GM23338 (cell line): Measurements from ENCODE around the gene TUBA8. TPM values are rescaled to one million over a fixed set of nuclear protein-coding genes. Genes with fewer than 3 reads are reported as not detected.

ENCODE experiments used
- ATAC-seq: fragments of 200-7000 bp; cut with Tn5 transposase; 3 replicates; pipeline ENCODE4 v1.9.1; 2020
- DNase-seq: peaks from one replicate; pipeline ENCODE4 v3.0.0-alpha.2; 2015; ENCODE audit warnings: low spot score
- H2AFZ ChIP-seq: fragments of 200-600 bp; sonication (generic); 2 replicates; pipeline ENCODE4 v1.8.0; 2016; ENCODE audit warnings: antibody characterized with exemption, mild to moderate bottlenecking, moderate library complexity
- H3F3A ChIP-seq: fragments of 200-600 bp; sonication (generic); replicated peaks from 2 replicates; pipeline ENCODE4 v1.8.0; 2017; ENCODE audit warnings: antibody characterized with exemption, mixed run types, low read depth
- H3K27ac ChIP-seq: fragments of 200-600 bp; sonication (generic); 2 replicates; pipeline ENCODE4 v1.6.1; 2016; ENCODE audit warnings: low read depth
- H3K27me3 ChIP-seq: fragments of 200-600 bp; sonication (generic); 2 replicates; pipeline ENCODE4 v1.8.0; 2016; ENCODE audit warnings: mild to moderate bottlenecking, mixed run types, moderate library complexity; ENCODE audit not compliant: insufficient read depth
- H3K36me3 ChIP-seq: fragments of 200-600 bp; sonication (generic); 2 replicates; pipeline ENCODE4 v1.8.0; 2016; ENCODE audit warnings: mild to moderate bottlenecking; ENCODE audit not compliant: insufficient read depth
- H3K4me1 ChIP-seq: fragments of 200-600 bp; sonication (generic); 2 replicates; pipeline ENCODE4 v1.8.0; 2016; ENCODE audit warnings: mild to moderate bottlenecking, moderate library complexity; ENCODE audit not compliant: insufficient read depth
- H3K4me2 ChIP-seq: fragments of 200-600 bp; sonication (generic); 2 replicates; pipeline ENCODE4 v1.7.1; 2017; ENCODE audit warnings: mixed run types
- H3K4me3 ChIP-seq: fragments of 200-600 bp; sonication (generic); 2 replicates; pipeline ENCODE4 v1.6.1; 2016; ENCODE audit warnings: mixed run types
- H3K79me2 ChIP-seq: fragments of 200-600 bp; sonication (generic); replicated peaks from 2 replicates; pipeline ENCODE4 v1.8.0; 2017; ENCODE audit warnings: mild to moderate bottlenecking; ENCODE audit not compliant: insufficient read depth
- H3K9me2 ChIP-seq: fragments of 200-600 bp; sonication (generic); 2 replicates; pipeline ENCODE4 v1.8.0; 2017; ENCODE audit not compliant: insufficient read depth
- H4K20me1 ChIP-seq: fragments of 200-600 bp; sonication (generic); replicated peaks from 2 replicates; pipeline ENCODE4 v1.8.0; 2017; ENCODE audit warnings: mild to moderate bottlenecking; ENCODE audit not compliant: insufficient read depth
- H3K27ac Mint-ChIP-seq: 2 replicates; pipeline ENCODE4 v1.8.0; 2020; ENCODE audit warnings: inconsistent platforms, mild to moderate bottlenecking, moderate library complexity, mixed read lengths
- H3K27me3 Mint-ChIP-seq: 3 replicates; pipeline ENCODE4 v1.8.0; 2022; ENCODE audit warnings: low read depth, mild to moderate bottlenecking, moderate library complexity, mixed read lengths, inconsistent platforms; ENCODE audit not compliant: insufficient read depth, poor library complexity
- H3K36me3 Mint-ChIP-seq: 3 replicates; pipeline ENCODE4 v1.8.0; 2021; ENCODE audit warnings: low read depth, mild to moderate bottlenecking, inconsistent platforms, moderate library complexity, mixed read lengths
- H3K4me1 Mint-ChIP-seq: 3 replicates; pipeline ENCODE4 v1.8.0; 2020; ENCODE audit warnings: mild to moderate bottlenecking, inconsistent platforms, mixed read lengths
- H3K4me3 Mint-ChIP-seq: 3 replicates; pipeline ENCODE4 v1.8.0; 2021; ENCODE audit warnings: moderate library complexity, mild to moderate bottlenecking, inconsistent platforms, mixed read lengths
- H3K9me3 Mint-ChIP-seq: 3 replicates; pipeline ENCODE4 v1.8.0; 2020; ENCODE audit warnings: moderate library complexity, mild to moderate bottlenecking, inconsistent platforms, mixed read lengths
- CREB1 ChIP-seq: fragments of 250-450 bp; sonication (Bioruptor Pico); IDR thresholded peaks from 2 replicates; pipeline ENCODE4 v1.5.0; 2020; ENCODE audit warnings: low read depth, mild to moderate bottlenecking, moderate library complexity
- CTCF ChIP-seq, 2 experiments: fragments of 200-600 bp in 1 of 2; sonication (generic) in 1 of 2; conservative IDR thresholded peaks; 2 replicates each; pipeline versions ENCODE4 v1.5.1 to v1.6.1; 2016 to 2017; ENCODE audit warnings: antibody characterized with exemption in 2 of 2, low read depth in 2 of 2, mild to moderate bottlenecking in 2 of 2, moderate library complexity in 1 of 2
- EZH2 ChIP-seq: fragments of 200-600 bp; sonication (generic); IDR thresholded peaks from one replicate; pipeline ENCODE4 v1.8.0; 2017; ENCODE audit warnings: antibody characterized with exemption, mild to moderate bottlenecking, low read depth; ENCODE audit not compliant: unreplicated experiment
- EZH2phosphoT487 ChIP-seq: fragments of 200-600 bp; sonication (generic); IDR thresholded peaks from one replicate; pipeline ENCODE4 v1.8.1; 2018; ENCODE audit warnings: antibody characterized with exemption; ENCODE audit not compliant: unreplicated experiment
- JUNB ChIP-seq: IDR thresholded peaks from one replicate; pipeline ENCODE4 v1.6.1; 2016; ENCODE audit warnings: antibody characterized with exemption; ENCODE audit not compliant: unreplicated experiment
- NANOG ChIP-seq: IDR thresholded peaks from 2 replicates; pipeline ENCODE4 v1.6.1; 2016; ENCODE audit warnings: antibody characterized with exemption, borderline replicate concordance
- POLR2AphosphoS5 ChIP-seq: IDR thresholded peaks from 2 replicates; pipeline ENCODE4 v1.6.1; 2016; ENCODE audit warnings: antibody characterized with exemption, low read depth
- STAT1 ChIP-seq: IDR thresholded peaks from one replicate; pipeline ENCODE4 v1.6.1; 2016; ENCODE audit warnings: antibody characterized with exemption; ENCODE audit not compliant: unreplicated experiment
- ZNF114 ChIP-seq: fragments of 250-450 bp; sonication (Bioruptor Pico); IDR thresholded peaks from 2 replicates; pipeline ENCODE4 v1.5.0; 2020; ENCODE audit warnings: mild to moderate bottlenecking, moderate library complexity
- ZNF331 ChIP-seq: fragments of 250-450 bp; sonication (Bioruptor Pico); IDR thresholded peaks from 2 replicates; pipeline ENCODE4 v1.5.0; 2020; ENCODE audit warnings: low read depth, mild to moderate bottlenecking, moderate library complexity
- ZNF462 ChIP-seq: fragments of 250-450 bp; sonication (Bioruptor Pico); IDR thresholded peaks from 2 replicates; pipeline ENCODE4 v1.5.0; 2020; ENCODE audit warnings: mild to moderate bottlenecking, moderate library complexity
- polyA plus RNA-seq: library from polyadenylated mRNA; unstranded; fragments of >200 nt; fragmentation: Nextera tagmentation; extraction: Ambion mirVana; gene quantifications from 2 replicates; pipeline ENCODE4 v1.2.1, GENCODE V29; 2016
- total RNA-seq: library from RNA; depleted of rRNA; stranded (reverse); fragments of >200 nt; shearing (Covaris generic); gene quantifications from 2 replicates; pipeline ENCODE4 v1.2.3, GENCODE V29; 2014
- TF ChIP-seq, protein P1 (sequence below): IDR thresholded peaks from 2 replicates; pipeline ENCODE4 v1.6.1; 2016; ENCODE audit warnings: antibody characterized with exemption

Gene TUBA8
- total and polyA plus RNA-seq, 2 experiments from 2014 or later = 0.31 to 0.48 TPM

GRCh38 chr22:18100781-18101180, 9.8 kb upstream of the TUBA8 start:
- Histone ChIP-seq H3F3A (no peaks in the 10 kb centered on the region), H3K4me3 (no peak overlapping the region), H3K79me2 (no peaks in the 10 kb centered on the region), H3K27me3 (no peaks in the 10 kb centered on the region), H3K4me1 (no peaks in the 10 kb centered on the region), H3K9me2 (no peaks in the 10 kb centered on the region), H4K20me1 (no peaks in the 10 kb centered on the region), H3K27ac (no peak overlapping the region), H3K4me2 (no peak overlapping the region), H2AFZ (no peak overlapping the region), H3K36me3 (no peaks in the 10 kb centered on the region)
- ATAC-seq = no peak
- Mint-ChIP-seq H3K36me3 (peaks cover 18% of the 10 kb centered on the region), H3K9me3 (peaks cover 13% of the 10 kb centered on the region), H3K27ac (no peak overlapping the region), H3K4me3 (no peak overlapping the region), H3K4me1 (no peaks in the 10 kb centered on the region), H3K27me3 (peaks cover 4% of the 10 kb centered on the region)
- no peak for DNase-seq
- TF ChIP-seq EZH2phosphoT487 (no peak), ZNF114 (no peak), EZH2 (no peak), ZNF331 (CRISPR knock-in tag) (no peak), CREB1 (CRISPR knock-in tag) (no peak)

DNA sequence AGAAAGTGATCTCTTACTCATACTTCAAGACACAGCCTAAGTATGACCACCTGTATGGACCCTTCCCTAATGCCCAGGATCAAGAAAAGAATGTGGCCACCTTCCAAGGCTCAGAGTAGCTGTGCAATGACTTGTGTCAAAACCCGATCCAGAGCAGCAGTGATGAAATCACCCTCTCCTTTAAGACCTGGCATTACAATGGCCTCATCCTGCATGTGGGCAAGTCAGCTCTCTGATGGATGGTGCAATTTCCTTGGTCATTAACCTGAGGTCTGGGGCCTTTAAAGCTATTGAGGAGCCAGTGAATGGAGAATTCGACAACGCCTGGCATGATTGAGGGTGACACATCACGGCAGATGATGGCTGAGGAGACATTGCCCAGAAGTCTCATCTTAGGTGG, 9.1 kb upstream of the TUBA8 start:
- ATAC-seq (no peak), DNase-seq (no peak)
- Mint-ChIP-seq H3K9me3 (peaks cover 18% of the 10 kb centered on the region), H3K4me1 (no peaks in the 10 kb centered on the region), H3K27me3 (peaks cover 7% of the 10 kb centered on the region), H3K4me3 (no peak overlapping the region), H3K36me3 (peaks cover 17% of the 10 kb centered on the region), H3K27ac (peak overlapping the region; percentile 10; the same call in 1 of the 2 replicates)
- Histone ChIP-seq H3K36me3 (no peaks in the 10 kb centered on the region), H3F3A (no peaks in the 10 kb centered on the region), H3K79me2 (no peaks in the 10 kb centered on the region), H3K4me2 (no peak overlapping the region), H3K4me3 (no peak overlapping the region), H3K27me3 (no peaks in the 10 kb centered on the region), H2AFZ (no peak overlapping the region), H3K27ac (no peak overlapping the region), H4K20me1 (no peaks in the 10 kb centered on the region), H3K9me2 (no peaks in the 10 kb centered on the region), H3K4me1 (no peaks in the 10 kb centered on the region)
- TF ChIP-seq POLR2AphosphoS5 = no peak
- no peak for TF ChIP-seq CTCF (conservative IDR thresholded peaks at IDR 0.05; ENCODE audit: low read depth in 2 of 2)
- TF ChIP-seq, protein P1, sequence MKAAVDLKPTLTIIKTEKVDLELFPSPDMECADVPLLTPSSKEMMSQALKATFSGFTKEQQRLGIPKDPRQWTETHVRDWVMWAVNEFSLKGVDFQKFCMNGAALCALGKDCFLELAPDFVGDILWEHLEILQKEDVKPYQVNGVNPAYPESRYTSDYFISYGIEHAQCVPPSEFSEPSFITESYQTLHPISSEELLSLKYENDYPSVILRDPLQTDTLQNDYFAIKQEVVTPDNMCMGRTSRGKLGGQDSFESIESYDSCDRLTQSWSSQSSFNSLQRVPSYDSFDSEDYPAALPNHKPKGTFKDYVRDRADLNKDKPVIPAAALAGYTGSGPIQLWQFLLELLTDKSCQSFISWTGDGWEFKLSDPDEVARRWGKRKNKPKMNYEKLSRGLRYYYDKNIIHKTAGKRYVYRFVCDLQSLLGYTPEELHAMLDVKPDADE = no peak
- no peak for TF ChIP-seq EZH2phosphoT487
- no peak for TF ChIP-seq ZNF462 (CRISPR knock-in tag)
- TF ChIP-seq JUNB = no peak
- TF ChIP-seq ZNF114 = no peak
- TF ChIP-seq ZNF331 (CRISPR knock-in tag) = no peak
- no peak for TF ChIP-seq NANOG
- no peak for TF ChIP-seq CREB1 (CRISPR knock-in tag)
- no peak for TF ChIP-seq STAT1
